DMS 273 treated with DMSO at 0.1 percent for 48 hours (cell line): ENCODE results near the gene MEA1.
"Not testable (repeated sequence)": the region's sequence is repeated elsewhere in the genome, so short reads cannot be mapped to it uniquely, and the experiment has no call there.

Source experiments
- DNase-seq: peaks from one replicate; lab custom pipeline; 2025; lab: John Stamatoyannopoulos, UW

MEA1 gene

DNA sequence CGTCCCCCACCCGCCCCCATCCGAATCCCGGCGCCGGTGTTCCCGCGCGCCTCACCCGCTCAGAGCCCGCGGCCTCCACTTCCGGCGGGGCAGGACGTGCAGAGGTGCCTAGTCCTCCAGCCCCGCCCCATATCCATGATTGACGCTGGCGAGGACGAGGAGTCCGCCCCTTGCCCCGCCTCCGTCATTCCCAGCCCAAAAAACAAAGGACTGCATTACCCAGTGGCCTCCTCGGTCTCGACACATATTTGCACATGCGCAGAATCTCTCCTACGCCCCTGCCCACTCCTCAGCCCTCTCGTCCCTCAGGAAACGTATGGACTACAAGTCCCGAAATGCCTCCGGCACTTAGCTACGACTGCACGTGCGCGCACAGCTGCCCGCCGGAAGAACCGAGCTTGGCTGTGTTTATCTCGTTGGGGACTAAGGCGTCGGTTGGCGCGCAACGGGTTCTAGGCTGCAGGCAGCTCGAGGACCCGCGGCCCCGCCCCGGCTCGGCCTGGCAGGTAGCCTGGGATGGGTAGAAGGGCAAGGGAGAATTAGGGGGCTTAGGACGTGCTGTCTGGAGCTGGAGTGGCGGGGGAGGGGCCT, at the start of gene MEA1, which contains the start of gene KLHDC3:
MEA1 (minus strand) TSS at position 104 of the 591 bp plus-strand sequence. CDS start 133 bp downstream, outside the sequence.
KLHDC3 (plus strand) TSS at position 407 of the 591 bp plus-strand sequence. CDS start 2,944 bp downstream, outside the sequence.
- peak; percentile 99 for DNase-seq

GRCh38 chr6:43062818-43063217, 49.1 kb upstream of the MEA1 start:
- DNase-seq: no peak

DNA sequence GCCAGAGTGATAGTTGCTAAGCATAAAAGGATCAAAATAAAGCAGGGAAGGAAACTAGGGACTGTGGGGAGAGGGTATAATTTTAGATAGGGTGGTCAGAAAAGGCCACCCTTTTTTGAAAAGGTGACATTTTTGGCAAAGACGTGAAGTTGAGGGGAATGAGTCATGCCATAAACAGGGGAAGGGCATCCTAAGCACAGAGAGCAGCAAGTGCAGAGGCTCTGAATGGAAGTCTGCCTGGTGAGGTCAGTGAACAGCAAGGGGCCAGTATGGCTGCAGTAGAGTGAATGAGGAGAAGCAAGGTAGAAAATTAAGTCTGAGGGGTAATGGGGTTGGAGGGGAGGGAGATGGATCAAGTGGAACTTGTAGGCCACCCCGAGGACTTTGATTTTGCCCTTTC, 48.1 kb upstream of the MEA1 start:
- DNase-seq: no peak

- DNase-seq: no peak
These were observed 47.2 kb upstream of the MEA1 start for GRCh38 chr6:43060755-43061633.

- no peak for DNase-seq
These were observed 46.4 kb upstream of the MEA1 start for GRCh38 chr6:43060034-43060754.

DNA sequence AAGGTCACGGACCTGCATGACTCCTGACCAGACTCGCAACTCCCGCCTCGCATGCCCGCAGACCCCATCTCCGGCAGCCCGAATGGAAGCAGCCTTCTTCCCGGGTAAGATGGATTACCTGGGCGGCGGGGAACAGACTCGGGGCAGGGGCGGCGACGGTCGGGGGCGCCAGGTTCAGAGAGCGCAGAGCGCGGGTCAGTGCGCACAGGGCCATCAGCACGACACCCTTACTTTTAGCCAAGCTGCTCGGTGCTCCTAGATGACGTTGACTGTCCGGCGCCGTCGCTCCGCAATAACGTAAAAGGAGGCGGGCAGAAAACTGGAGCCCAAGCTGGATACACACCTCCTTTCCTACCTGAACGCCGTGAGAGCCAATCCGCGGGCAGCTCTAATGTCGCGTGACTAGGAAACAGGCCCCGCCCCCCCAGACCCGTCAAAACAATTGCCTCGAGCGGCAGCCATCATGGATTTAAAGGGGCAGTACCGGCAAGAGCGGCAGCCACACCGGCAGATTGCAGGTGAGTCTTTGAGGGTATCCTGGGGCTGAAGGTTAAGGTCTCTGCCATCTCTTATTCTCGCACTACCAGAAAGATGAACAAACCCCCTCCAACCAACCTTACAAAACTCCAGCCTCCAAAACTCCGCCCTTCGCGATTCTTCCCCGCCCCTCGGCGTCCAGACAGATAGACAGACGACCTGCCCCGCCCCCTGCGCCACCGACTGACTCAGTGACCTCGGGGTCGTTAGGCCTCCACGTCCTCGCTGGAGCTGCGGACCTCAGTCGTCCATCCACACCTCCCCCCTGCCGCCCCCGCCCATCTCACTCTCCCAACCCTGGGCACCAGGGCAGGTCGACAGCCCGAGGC, 45.7 kb upstream of the MEA1 start, which contains the start of the genes KLC4 and MRPL2:
KLC4 (plus strand) TSS at position 464 of the 866 bp plus-strand sequence. CDS start 1,705 bp downstream, outside the sequence.
MRPL2 (minus strand) TSS at position 267 of the 866 bp plus-strand sequence; CDS start at position 214, 53 bp downstream.
- DNase-seq: peak; percentile 97

- DNase-seq: no peak
These were observed 44.8 kb upstream of the MEA1 start for GRCh38 chr6:43058531-43058930.

DNA sequence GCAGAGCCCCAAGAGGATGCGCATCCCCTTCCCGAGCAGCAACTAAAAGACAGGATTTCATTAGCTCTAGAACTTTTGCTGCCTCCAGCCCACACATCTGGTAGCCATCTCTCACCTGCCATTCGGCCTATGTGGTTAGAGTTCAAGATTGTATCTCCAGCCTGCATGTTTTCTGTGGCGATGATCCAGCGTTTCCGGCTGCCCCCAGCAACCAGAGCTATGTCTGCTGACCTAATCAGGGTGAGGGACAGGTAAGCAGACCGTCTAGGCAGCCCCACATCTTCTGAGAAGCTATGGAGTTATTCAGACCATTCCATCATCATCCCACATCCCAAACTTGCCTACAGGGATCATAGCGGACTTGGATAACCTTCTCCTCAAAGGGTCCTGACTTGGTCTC, 42.2 kb upstream of the MEA1 start:
- DNase-seq: no peak

GRCh38 chr6:43054206-43054943, 40.6 kb upstream of the MEA1 start:
- no peak for DNase-seq

DNA sequence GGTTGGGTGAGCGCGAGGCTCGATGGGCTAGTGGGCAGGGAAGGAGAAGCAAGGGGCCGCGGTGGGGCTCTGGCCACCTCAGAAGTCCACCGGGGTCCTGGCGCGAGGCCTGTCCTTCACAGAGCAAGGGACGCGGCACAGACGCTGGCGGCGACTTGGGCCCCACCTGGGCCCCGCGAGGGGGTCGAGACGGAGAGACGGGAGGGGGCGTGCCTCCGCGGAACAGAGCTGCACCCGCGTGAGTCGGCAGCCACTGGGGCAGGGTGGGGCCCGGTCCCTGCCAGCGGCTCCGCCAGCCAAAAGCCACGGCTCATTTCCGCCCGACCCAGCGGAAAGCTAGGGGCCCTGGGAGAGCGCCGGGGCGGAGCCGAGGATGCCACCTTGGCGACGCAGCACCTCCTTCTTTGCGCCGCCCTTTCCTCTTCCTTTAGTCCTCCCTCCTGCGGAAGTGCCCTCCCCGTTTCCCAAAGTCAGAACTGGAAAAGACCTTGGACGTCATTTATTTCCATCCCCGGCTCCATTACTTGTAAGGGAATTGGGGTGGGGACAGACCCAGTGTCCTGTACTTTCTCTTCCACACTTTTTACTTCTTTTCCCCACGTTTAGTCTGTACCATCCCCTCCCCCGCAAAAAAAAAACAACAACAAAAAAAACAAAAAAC, 39.9 kb upstream of the MEA1 start, which contains the start of gene CUL7:
CUL7 (minus strand) TSS at position 307 of the 661 bp plus-strand sequence. CDS start 1,063 bp downstream, outside the sequence.
- DNase-seq: peak; percentile 91

DNA sequence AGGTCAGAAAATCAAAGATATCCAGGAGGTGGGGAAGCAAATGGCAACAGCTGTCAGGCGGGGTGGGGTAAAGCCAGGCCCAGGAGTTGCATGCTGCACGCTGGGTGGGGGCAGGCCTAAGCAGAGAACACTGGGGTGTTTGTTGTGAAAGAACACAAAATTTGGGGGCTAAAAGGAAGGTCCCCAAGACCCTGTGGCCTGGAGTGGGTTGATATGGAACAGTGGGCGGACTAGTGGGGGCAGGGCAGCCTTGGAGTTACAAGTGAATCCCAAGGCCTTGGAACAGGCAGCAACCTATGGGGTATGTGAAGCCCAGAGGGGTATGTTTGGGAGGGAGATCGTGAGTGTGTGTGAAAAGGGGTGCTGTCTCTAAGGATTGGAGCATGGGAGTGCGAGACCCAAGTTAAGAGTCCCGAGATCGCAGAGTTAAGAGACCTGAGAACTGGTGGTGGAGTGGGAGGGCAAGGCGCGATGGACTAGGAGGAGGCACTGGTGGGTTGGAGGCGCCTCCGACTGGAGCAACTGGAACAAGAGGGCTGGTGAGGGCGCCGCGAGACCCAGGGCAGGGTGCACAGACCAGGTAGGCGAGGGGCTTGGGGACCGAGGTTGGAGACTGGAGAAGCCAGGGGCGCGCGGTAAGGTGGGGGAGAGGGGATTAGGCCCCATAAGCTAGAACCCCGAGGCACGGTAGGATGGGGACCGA, 39.2 kb upstream of the MEA1 start:
- no peak for DNase-seq

GRCh38 chr6:43052225-43052841, 38.6 kb upstream of the MEA1 start:
- no peak for DNase-seq

DNA sequence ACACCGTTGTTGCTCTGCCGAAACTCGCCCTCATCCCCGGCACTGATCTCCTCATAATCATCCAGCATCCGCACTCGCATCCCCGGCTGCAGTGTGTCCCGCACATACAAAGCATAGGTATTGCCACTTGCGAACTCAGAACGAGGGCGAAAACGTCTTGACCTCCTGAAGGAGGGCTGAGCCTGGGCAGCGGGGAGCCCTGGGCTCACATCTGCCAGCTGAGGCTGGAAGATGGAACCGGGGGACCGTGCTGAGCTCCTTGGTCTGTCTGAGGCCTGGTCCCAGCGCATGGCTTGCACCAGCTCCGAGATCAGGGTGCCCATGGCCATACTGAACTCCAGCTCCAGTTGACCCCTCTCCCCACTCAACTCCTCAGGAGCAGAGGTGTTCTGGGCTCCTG, 37.2 kb upstream of the MEA1 start:
- no peak for DNase-seq

- DNase-seq: no peak
These were observed 34.3 kb upstream of the MEA1 start for GRCh38 chr6:43047998-43048397.

- DNase-seq: no peak
These were observed 31.7 kb upstream of the MEA1 start for GRCh38 chr6:43045371-43045930.

GRCh38 chr6:43043310-43043709, 29.6 kb upstream of the MEA1 start:
- DNase-seq: no peak

- not testable (repeated sequence) for DNase-seq
These were observed 27.7 kb upstream of the MEA1 start for GRCh38 chr6:43041475-43041874.

DNA sequence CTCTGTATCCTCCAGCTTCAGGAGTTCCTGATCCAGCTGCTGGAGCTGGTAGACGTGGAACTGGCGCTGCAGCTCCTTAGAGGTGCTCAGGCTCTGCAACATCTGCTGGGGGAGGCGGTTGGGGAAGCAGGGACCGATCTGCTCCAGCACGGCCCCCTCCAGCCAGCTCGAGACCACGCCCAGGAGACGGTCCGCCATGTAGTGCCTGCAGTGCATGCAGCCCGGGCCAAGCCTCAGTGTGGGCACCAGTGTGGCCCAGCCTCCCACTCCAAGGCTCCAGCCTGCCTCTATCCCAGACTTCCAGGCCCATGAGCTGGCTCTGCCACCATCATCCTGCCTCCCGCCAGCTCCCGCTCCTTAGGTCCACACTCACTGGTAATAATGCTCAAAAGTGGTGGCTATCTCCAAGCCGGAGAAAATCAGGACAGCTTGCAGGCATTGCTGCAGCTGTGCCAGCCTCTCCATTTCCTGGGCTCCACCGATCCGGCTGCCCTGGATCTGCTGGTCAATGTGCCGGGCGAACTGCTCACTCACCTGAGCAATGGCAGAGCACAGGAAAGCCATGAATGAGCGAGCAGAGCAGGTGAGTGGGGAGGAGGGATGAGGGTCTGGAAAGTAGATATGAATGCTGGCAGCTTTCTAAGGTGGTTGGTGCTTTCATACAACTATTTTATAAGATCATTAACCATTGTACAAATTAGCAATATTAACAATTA, 27.0 kb upstream of the MEA1 start:
- no peak for DNase-seq
